GM21381 (cell line): ENCODE measurements around the gene ASS1.

Experiments
- ATAC-seq: cut with Tn5 transposase; IDR thresholded peaks from one replicate; pipeline ENCODE4 v1.9.1; 2021; ENCODE audit warnings: mild to moderate bottlenecking, moderate library complexity; ENCODE audit not compliant: unreplicated experiment

Gene ASS1

GRCh38 chr9:130493021-130493420 is 48.3 kb downstream of the ASS1 start:
- ATAC-seq, result no peak

GRCh38 chr9:130493476-130493875 is 48.7 kb downstream of the ASS1 start:
- ATAC-seq, result no peak

GRCh38 chr9:130495067-130495466 is 50.3 kb downstream of the ASS1 start:
- ATAC-seq, result no peak

DNA sequence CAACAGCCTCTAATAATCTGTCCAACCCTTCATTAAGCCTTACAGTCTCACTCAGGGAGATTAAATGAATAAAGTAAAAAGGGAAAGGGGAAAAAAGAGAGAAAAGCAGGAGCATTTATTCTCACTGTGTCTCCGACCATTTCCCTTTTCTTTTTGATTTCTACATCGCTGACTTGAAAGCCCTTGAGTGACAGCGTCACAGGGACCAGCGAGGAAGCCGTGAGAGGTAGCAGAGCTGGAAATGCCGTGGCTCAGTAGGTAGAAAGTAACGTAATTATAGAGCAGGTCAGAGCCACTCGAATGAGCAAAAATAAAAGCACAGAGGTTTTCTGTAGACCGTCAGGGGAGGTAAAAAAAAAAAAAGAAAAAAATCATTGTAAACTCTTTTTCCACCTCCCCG is 52.4 kb downstream of the ASS1 start:
- ATAC-seq, result no peak

DNA sequence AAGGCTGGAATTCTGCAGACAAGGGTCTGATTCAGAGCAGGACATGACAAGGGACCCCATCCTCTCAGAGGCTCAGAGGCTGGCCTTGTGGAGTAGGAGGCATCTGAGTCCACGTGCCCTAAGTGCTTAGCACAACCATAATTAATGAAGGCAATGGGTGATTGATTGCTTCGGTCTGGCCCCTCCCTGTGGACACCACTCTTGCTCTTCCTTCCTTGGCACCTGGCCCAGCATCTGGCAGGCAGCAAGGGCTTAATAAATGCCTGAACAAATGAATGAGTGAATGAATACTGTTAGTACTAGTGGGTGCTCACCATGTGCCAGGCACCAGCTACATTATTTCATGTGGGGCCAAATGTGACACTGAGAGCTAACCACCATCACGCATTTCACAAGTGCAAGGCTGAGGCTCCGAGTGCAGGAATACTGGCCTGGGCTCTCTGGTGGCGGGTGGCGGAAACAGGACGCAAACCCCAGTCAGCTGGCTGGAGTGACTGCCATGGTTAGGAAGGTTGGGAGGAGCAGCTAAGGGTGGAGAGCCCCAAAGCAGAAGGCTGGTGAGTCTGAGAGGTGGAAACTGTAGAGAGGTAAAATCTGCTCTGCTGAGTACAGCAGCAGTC is 53.6 kb downstream of the ASS1 start:
- ATAC-seq, result no peak

DNA sequence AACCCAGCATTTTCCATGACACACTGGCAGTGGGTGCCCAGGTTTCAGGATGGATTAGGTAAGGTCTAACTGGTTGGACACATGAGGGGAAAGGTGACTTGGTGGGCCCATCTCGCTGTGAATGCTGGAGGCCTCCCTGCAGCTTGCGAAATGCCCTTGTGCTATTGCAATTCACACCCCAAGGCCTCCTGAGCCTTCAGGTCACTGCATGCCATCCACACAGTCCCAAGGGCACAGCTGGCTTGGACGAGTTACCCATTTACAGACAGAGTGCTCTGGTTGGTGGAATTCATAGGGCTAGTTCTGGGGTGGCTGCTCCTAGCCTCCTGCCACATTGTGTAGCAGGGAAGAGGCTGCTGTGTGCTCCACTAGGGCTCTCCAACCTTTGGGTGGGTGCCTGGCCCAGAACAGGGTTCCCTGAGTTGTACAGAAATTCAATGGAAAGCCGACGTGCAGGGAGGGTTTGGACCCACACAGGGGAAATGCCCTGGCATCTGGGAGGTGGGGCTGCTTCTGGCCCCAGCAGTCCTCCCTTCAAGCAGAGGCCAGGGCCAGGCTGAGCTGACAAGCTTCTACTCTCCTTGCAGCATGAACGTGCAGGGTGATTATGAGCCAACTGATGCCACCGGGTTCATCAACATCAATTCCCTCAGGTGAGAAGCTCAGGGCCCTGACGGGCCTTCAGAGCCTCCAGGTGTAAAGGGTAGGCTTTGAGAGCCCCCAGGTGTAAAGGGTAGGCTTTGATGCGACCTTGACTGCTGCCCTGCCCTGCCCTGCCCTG is 54.3 kb downstream of the ASS1 start:
- no peak for ATAC-seq

- ATAC-seq, result no peak
These were observed 55.1 kb downstream of the ASS1 start for GRCh38 chr9:130499804-130500263.

DNA sequence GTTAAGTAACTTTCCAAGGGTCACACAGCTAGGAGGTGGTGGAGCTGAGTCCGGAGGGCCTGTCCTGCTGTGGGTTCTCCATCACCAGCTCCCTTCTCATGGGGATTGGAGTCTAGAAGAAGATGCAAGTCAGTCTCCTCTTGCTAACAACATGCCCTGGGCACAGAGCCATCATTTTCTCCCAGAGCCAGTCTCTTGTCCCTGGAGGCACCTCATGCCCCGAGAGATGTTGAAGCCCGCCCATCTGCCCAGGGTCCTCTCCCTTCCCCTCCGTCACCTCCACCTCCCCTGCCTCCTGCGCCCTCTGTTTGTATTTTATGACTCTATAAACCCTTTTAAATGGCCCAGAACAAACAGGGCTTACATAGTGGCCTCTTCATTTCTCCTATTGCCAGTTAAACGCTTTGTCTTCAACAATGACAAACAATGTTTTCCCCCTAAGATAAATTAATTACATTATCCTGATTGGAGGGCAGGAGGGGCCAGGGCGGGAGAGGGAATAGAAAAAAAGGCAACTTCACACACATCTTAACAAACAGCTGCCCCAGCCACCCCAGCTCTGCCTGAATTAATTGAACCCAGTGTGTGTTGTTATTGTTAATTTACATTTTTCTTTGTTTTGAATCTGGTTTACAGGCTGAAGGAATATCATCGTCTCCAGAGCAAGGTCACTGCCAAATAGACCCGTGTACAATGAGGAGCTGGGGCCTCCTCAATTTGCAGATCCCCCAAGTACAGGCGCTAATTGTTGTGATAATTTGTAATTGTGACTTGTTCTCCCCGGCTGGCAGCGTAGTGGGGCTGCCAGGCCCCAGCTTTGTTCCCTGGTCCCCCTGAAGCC is 55.8 kb downstream of the ASS1 start:
- ATAC-seq, result no peak

- no peak for ATAC-seq
These were observed 56.9 kb downstream of the ASS1 start for GRCh38 chr9:130501639-130502038.

GRCh38 chr9:130508218-130508617 is 63.5 kb downstream of the ASS1 start:
- ATAC-seq, result no peak

DNA sequence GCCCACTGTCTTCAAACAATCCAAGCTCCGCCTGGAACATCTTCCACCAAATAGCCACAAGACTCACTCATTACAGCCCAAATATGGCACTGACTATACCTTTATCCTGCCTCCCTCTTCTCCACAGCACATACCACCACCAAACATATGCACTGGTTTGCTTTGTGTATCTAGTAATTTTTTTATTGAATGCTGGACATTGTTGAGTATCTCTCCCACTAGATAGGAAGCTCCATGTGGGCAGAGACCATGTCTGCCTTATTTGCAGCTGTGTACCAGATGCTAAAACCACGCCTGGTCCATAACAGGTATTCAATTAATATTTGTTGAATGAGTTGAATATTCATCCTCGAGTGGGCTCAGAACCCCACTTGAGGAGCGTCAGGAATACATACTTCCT is 67.4 kb downstream of the ASS1 start:
- no peak for ATAC-seq

- no peak for ATAC-seq
These were observed 68.3 kb downstream of the ASS1 start for GRCh38 chr9:130513078-130513477.

DNA sequence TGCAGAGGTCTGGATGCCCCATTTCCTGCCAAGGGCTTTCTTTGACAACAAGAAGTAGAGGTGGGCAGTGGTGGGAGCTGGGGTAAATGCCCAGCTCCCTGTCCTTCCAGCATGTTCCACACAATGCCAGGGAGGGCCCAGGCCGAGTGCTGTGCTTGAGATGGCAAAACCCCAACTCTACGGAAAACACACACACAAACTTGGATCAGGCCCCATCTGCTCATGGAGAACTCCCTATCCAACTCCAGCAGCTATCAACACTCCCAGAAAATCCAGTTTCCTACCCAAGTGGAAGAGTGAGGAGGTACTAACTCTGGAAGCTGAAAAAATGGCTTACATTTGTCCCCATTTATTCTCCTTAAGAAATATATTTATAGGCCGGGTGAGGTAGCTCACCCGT is 73.5 kb downstream of the ASS1 start:
- ATAC-seq, result no peak

GRCh38 chr9:130518943-130519799 is 74.4 kb downstream of the ASS1 start:
- ATAC-seq, result no peak

- ATAC-seq, result no peak
These were observed 75.2 kb downstream of the ASS1 start for GRCh38 chr9:130519927-130520326.

DNA sequence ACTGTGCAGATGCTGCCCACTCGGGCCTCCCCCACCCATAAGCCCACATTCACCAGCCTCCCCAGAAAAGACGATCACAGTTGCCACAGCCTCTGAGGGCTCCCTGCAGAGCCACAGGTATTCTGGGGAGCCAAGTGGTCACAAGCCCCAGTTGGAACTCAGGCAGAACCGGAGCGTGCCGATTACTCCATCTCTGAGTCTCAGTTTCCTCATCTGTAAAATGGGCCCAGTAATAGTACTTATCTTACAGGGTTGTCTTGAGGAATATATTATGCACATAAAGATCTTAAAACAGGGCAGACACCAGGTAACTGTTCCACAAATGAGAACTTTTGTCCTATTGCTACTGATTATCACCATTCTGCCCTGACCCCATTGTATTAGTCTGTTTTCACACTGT is 77.0 kb downstream of the ASS1 start:
- no peak for ATAC-seq

GRCh38 chr9:130522233-130522808 is 77.6 kb downstream of the ASS1 start:
- no peak for ATAC-seq

DNA sequence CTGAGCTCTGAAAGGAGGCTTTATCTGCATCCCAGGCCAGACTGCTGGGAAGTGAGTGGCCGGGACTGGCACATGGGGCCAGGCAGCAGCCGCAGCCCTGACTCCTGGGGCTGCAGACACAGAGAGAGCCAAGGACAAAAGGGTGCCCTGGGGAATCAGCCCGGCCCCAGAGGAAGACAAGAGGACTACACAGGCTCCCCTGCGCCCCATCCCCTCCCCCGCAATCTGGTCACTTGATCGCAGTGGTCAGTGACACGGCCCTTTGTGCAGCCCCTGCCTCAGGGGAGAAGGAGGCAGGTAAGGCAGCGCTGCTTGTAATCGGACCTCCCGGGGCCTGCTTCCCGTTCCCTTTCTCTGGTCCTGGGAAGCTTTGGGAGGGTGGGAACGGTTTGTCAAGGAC is 79.2 kb downstream of the ASS1 start:
- no peak for ATAC-seq

- no peak for ATAC-seq
These were observed 81.6 kb downstream of the ASS1 start for GRCh38 chr9:130526193-130526853.
